DMS153 treated with DMSO at 0.1 percent for 48 hours (cell line): Measurements from ENCODE around the gene PRSS58.

Source experiments
- DNase-seq: peaks from one replicate; lab custom pipeline; 2025; ENCODE audit not compliant: unreplicated experiment; lab: John Stamatoyannopoulos, UW

The PRSS58 gene

GRCh38 chr7:142228537-142229104, 29.2 kb downstream of the PRSS58 start:
- DNase-seq = no peak
